Measurements from ENCODE around the gene TEK. TPM values are rescaled to one million over a fixed set of nuclear protein-coding genes. Genes with fewer than 3 reads are reported as not detected.

TEK gene
- total RNA-seq, 1 experiment from 2014 or later = 0.07 TPM

GRCh38 chr9:27065288-27065687 is 43.7 kb upstream of the TEK start:
- Histone ChIP-seq H3K79me2 (ENCODE audit: low read length) (no peaks in the 10 kb centered on the region), H3K4me3 (ENCODE audit: low read length) (no peak overlapping the region), H3K27ac (ENCODE audit: low read length) (no peak overlapping the region), H2AFZ (ENCODE audit: low read length) (no peak overlapping the region), H3K4me2 (ENCODE audit: low read length) (no peak overlapping the region), H3K9me3 (ENCODE audit: low read length) (no peaks in the 10 kb centered on the region), H3K36me3 (ENCODE audit: low read depth, low read length) (no peaks in the 10 kb centered on the region), H3F3A (ENCODE audit: low read length, unreplicated experiment) (no peaks in the 10 kb centered on the region), H3K27me3 (ENCODE audit: low read length) (no peaks in the 10 kb centered on the region), H3K9ac (ENCODE audit: low read length) (no peak overlapping the region), H3K4me1 (ENCODE audit: insufficient read depth, low read length) (no peaks in the 10 kb centered on the region), H3K9me2 (replicated peaks; ENCODE audit: low read length) (no peaks in the 10 kb centered on the region), H4K20me1 (ENCODE audit: low read length) (no peaks in the 10 kb centered on the region)
- intact Hi-C loops (cut with micrococcal nuclease) = no loop called here
- CTCF ChIA-PET = no interaction called here
- POLR2A ChIA-PET (ENCODE audit: unreplicated experiment) = no interaction called here
- DNase-seq (no peak), ATAC-seq (no peak)
- no peak for TF ChIP-seq EZH2 (IDR thresholded peaks at IDR 0.05; ENCODE audit: low read length, unreplicated experiment)
- no peak for TF ChIP-seq CTCF (conservative IDR thresholded peaks at IDR 0.05; ENCODE audit: low read depth, low read length)
- no TSS peak for BruUV-seq (replicated peaks)

DNA sequence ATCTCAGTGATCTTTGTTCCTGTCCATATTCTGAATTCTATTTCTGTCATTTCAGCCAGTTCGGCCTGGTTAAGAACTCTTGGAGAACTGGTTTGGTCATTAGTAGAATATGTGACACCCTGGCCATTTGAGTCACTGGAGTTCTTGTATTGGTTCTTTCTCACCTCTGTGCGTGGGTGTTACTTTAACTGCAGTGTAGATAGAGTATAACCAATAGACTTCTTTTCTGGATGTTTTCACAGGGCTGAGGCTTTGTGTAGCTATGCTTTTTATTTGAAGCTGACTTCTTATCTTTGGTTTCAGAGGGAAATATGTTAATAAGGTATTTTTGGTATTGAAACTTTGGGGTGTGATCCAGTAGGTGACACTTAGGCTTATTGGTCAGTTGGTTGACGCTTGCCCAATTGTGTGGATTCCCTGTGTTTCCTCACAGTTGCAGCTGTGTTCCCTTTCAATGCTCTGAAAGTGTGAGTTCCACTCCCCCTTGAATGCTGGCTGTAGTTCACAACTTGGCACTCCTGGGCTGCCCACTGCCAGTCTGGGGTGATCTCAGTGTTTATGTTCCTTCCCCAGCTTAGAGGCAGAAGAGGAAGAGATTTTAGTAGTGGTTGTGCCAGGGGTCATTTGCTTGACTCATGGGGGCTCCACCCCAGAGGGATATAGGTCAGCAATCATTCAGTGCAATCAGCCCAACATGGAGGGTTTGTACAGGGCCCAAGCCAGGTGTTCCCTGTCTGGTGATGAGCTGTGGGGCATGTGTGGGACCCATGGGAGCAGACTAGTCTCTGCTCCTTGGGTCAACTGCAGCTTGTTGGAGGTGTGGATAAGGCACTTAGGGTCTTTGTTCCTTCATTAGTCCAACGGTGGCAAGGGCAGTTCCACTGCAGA is 34.9 kb upstream of the TEK start:
- Histone ChIP-seq H3K9me2 (replicated peaks; ENCODE audit: low read length) (no peaks in the 10 kb centered on the region), H3K36me3 (ENCODE audit: low read depth, low read length) (no peaks in the 10 kb centered on the region), H3K4me3 (ENCODE audit: low read length) (no peak overlapping the region), H3K79me2 (ENCODE audit: low read length) (no peaks in the 10 kb centered on the region), H3F3A (ENCODE audit: low read length, unreplicated experiment) (no peaks in the 10 kb centered on the region), H3K9ac (ENCODE audit: low read length) (no peak overlapping the region), H4K20me1 (ENCODE audit: low read length) (no peaks in the 10 kb centered on the region), H3K27me3 (ENCODE audit: low read length) (no peaks in the 10 kb centered on the region), H3K4me1 (ENCODE audit: insufficient read depth, low read length) (no peaks in the 10 kb centered on the region), H3K27ac (ENCODE audit: low read length) (no peak overlapping the region), H3K9me3 (ENCODE audit: low read length) (no peaks in the 10 kb centered on the region), H2AFZ (ENCODE audit: low read length) (no peak overlapping the region), H3K4me2 (ENCODE audit: low read length) (no peak overlapping the region)
- POLR2A ChIA-PET (ENCODE audit: unreplicated experiment) = no interaction called here
- DNase-seq (no peak), ATAC-seq (no peak)
- intact Hi-C loops (cut with micrococcal nuclease) = no loop called here
- no TSS peak for BruUV-seq (replicated peaks)
- TF ChIP-seq EZH2phosphoT487 (IDR thresholded peaks at IDR 0.05; ENCODE audit: borderline replicate concordance, low read length) (no peak), CTCF (conservative IDR thresholded peaks at IDR 0.05; ENCODE audit: low read depth, low read length) (no peak), EZH2 (IDR thresholded peaks at IDR 0.05; ENCODE audit: low read length, unreplicated experiment) (no peak)
- CTCF ChIA-PET = no interaction called here

DNA sequence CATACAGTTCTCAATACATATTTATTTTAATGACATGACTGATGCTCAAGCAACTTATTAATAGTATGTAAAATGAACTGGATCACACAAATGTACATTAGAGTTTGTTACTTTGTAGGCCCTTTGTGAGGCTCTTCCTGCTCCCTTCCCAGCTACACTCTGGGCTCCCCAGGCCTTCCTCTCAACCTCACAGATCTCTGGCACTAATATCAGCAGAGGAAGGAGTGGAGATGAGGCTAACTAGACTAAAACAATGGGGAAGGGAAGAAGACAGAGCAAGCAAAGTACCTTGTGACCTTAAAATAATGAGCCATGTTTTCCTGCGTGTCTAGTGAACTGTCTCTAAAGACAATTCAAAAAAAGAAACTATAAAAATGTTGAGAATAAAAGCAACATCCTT is 30.3 kb upstream of the TEK start:
- POLR2A ChIA-PET (ENCODE audit: unreplicated experiment) = no interaction called here
- H3K4me3 ChIP-seq (ENCODE audit: low read length) = no peak overlapping the region
- ATAC-seq (no peak), DNase-seq (no peak)
- CTCF ChIA-PET = no interaction called here
- no peaks in the 10 kb centered on the region for H3F3A ChIP-seq (ENCODE audit: low read length, unreplicated experiment)
- TF ChIP-seq EZH2 (IDR thresholded peaks at IDR 0.05; ENCODE audit: low read length, unreplicated experiment) (no peak), EZH2phosphoT487 (IDR thresholded peaks at IDR 0.05; ENCODE audit: borderline replicate concordance, low read length) (no peak)
- no peak overlapping the region for H3K4me2 ChIP-seq (ENCODE audit: low read length)
- intact Hi-C loops (cut with micrococcal nuclease) = no loop called here
- no peak overlapping the region for H3K9ac ChIP-seq (ENCODE audit: low read length)
- no TSS peak for BruUV-seq (replicated peaks)
- no peaks in the 10 kb centered on the region for H3K79me2 ChIP-seq (ENCODE audit: low read length)
- H3K27me3 ChIP-seq (ENCODE audit: low read length) = no peaks in the 10 kb centered on the region
- peaks cover 16% of the 10 kb centered on the region for H3K4me1 ChIP-seq (ENCODE audit: insufficient read depth, low read length)
- no peaks in the 10 kb centered on the region for H3K36me3 ChIP-seq (ENCODE audit: low read depth, low read length)
- H3K9me3 ChIP-seq (ENCODE audit: low read length) = no peaks in the 10 kb centered on the region
- no peaks in the 10 kb centered on the region for H3K9me2 ChIP-seq (replicated peaks; ENCODE audit: low read length)
- H2AFZ ChIP-seq (ENCODE audit: low read length) = no peak overlapping the region
- no peak overlapping the region for H3K27ac ChIP-seq (ENCODE audit: low read length)
- no peaks in the 10 kb centered on the region for H4K20me1 ChIP-seq (ENCODE audit: low read length)

Data from PC-3 (cell line).